Calu3 (cell line): ENCODE data around the gene LRPAP1. TPM values are rescaled to one million over a fixed set of nuclear protein-coding genes. Genes with fewer than 3 reads are reported as not detected.

ENCODE experiments used
- BruUV-seq: library from RNA; stranded (reverse); fragments of 400-500 nt; replicated peaks from 2 replicates; lab custom pipeline; 2021; lab: Mats Ljungman, UMichigan
- CTCF ChIA-PET: fragments of 300-600 bp; sonication (Branson Sonifier 250); formaldehyde crosslinking; loops from one replicate; lab custom pipeline; 2022; ENCODE audit warnings: antibody characterized with exemption; lab: Charles Lee
- DNase-seq: peaks from one replicate; pipeline ENCODE4 v3.0.0; 2022
- H3K27ac Mint-ChIP-seq: one replicate; pipeline ENCODE4 v1.8.0; 2022; ENCODE audit warnings: mixed read lengths; ENCODE audit not compliant: unreplicated experiment
- H3K27me3 Mint-ChIP-seq: one replicate; pipeline ENCODE4 v1.8.0; 2022; ENCODE audit warnings: mixed read lengths; ENCODE audit not compliant: unreplicated experiment
- H3K36me3 Mint-ChIP-seq: one replicate; pipeline ENCODE4 v1.8.0; 2022; ENCODE audit warnings: mild to moderate bottlenecking, moderate library complexity, mixed read lengths; ENCODE audit not compliant: insufficient read depth, unreplicated experiment
- H3K4me1 Mint-ChIP-seq: one replicate; pipeline ENCODE4 v1.8.0; 2022; ENCODE audit warnings: mild to moderate bottlenecking, low read depth, mixed read lengths; ENCODE audit not compliant: unreplicated experiment
- H3K4me3 Mint-ChIP-seq: one replicate; pipeline ENCODE4 v1.8.0; 2022; ENCODE audit warnings: mild to moderate bottlenecking, low read depth, moderate library complexity, mixed read lengths; ENCODE audit not compliant: unreplicated experiment
- H3K9me3 Mint-ChIP-seq: one replicate; pipeline ENCODE4 v1.8.0; 2022; ENCODE audit warnings: low read depth, mixed read lengths; ENCODE audit not compliant: unreplicated experiment
- intact Hi-C: fragments of 100-400 bp; cut with micrococcal nuclease; formaldehyde crosslinking; loops from one replicate; pipeline ENCODE4 v1.10.0; 2022; ENCODE audit not compliant: unreplicated experiment
- total RNA-seq: library from RNA; stranded (reverse); gene quantifications from 2 replicates; pipeline ENCODE4 v1.2.3, GENCODE V29; 2022
- TF ChIP-seq, protein P1 (sequence below): fragments of 200-600 bp; IDR thresholded peaks from one replicate; pipeline ENCODE4 v1.8.0; 2022; ENCODE audit warnings: antibody characterized with exemption; ENCODE audit not compliant: unreplicated experiment

LRPAP1 gene
- total RNA-seq, 1 experiment from 2014 or later, result 88.5 TPM

DNA sequence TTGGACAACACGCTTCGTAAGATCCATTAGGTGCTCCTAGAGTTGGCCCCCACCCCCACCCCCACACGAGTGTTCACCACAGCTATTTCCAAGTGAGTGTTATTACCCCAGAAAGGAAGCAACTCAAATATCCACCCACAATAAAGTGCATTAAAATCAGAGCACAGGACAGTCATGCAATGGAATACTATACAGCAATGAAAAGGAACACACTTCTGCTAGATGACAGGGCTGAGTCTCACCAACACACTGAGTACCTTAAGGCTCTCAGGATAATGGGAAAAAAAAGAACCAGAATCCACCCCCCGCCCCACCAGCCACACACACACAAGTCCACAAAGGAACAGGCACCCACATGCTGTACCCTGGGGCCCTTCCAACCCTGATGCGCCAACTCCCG lies 21.0 kb downstream of the LRPAP1 start:
- Mint-ChIP-seq H3K4me1 (no peaks in the 10 kb centered on the region), H3K9me3 (no peaks in the 10 kb centered on the region), H3K36me3 (peaks cover 28% of the 10 kb centered on the region), H3K27ac (no peak overlapping the region), H3K4me3 (no peak overlapping the region), H3K27me3 (no peaks in the 10 kb centered on the region)
- intact Hi-C loops, result no loop called here
- TF ChIP-seq, protein P1, sequence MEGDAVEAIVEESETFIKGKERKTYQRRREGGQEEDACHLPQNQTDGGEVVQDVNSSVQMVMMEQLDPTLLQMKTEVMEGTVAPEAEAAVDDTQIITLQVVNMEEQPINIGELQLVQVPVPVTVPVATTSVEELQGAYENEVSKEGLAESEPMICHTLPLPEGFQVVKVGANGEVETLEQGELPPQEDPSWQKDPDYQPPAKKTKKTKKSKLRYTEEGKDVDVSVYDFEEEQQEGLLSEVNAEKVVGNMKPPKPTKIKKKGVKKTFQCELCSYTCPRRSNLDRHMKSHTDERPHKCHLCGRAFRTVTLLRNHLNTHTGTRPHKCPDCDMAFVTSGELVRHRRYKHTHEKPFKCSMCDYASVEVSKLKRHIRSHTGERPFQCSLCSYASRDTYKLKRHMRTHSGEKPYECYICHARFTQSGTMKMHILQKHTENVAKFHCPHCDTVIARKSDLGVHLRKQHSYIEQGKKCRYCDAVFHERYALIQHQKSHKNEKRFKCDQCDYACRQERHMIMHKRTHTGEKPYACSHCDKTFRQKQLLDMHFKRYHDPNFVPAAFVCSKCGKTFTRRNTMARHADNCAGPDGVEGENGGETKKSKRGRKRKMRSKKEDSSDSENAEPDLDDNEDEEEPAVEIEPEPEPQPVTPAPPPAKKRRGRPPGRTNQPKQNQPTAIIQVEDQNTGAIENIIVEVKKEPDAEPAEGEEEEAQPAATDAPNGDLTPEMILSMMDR, result no peak
- DNase-seq, result no peak
- CTCF ChIA-PET, result no interaction called here
- BruUV-seq, result no TSS peak

DNA sequence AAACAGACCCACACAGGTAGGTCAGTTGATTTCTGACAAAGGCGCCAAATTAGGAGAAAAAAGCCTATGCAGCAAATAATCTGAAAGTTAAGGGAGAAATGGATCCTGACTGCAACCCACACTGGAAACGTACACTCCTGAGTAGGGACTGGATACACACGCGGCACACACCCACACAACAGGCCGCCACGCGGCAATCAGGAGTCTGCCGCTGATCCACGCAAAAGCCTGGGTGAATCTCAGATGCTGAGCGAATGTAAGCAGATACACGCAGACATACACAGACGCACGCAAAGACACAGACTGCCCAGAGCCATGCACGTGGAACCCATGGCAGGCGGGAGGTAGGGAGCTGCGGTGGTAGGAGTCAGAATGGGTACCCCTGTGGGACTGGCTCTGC lies 21.7 kb downstream of the LRPAP1 start:
- no peaks in the 10 kb centered on the region for H3K9me3 Mint-ChIP-seq

DNA sequence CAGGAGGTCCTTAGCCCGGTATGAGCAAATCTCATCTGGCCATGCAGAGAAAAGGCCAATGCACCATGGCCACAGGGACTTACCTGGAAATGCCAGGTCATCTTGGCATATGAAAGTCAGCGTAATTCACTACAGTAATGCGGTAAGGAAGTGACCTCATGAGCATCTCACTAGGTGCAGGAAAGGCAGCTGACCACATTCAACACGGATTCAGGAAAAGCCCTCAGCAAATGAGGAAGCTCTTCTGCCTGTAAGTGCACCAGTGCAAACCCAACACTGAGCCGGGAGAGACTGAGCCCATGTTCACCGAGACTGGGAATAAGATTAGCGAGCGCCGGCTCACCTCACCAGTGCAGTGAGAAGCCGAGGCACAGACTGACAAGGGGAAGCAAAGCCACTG lies 23.7 kb downstream of the LRPAP1 start:
- intact Hi-C loops, result no loop called here
- CTCF ChIA-PET, result no interaction called here
- Mint-ChIP-seq H3K4me1 (no peaks in the 10 kb centered on the region), H3K9me3 (no peaks in the 10 kb centered on the region), H3K36me3 (peaks cover 23% of the 10 kb centered on the region), H3K4me3 (no peak overlapping the region), H3K27me3 (no peaks in the 10 kb centered on the region), H3K27ac (no peak overlapping the region)
- no TSS peak for BruUV-seq
- TF ChIP-seq, protein P1, result no peak
- DNase-seq, result no peak

More for the DNA sequence above, 21.7 kb downstream of the LRPAP1 start:
- Mint-ChIP-seq H3K36me3 (peaks cover 28% of the 10 kb centered on the region), H3K4me1 (no peaks in the 10 kb centered on the region), H3K4me3 (no peak overlapping the region), H3K27me3 (no peaks in the 10 kb centered on the region), H3K27ac (no peak overlapping the region)
- no peak for DNase-seq
- CTCF ChIA-PET, result no interaction called here
- TF ChIP-seq, protein P1, result no peak
- BruUV-seq, result no TSS peak
- intact Hi-C loops, result no loop called here

DNA sequence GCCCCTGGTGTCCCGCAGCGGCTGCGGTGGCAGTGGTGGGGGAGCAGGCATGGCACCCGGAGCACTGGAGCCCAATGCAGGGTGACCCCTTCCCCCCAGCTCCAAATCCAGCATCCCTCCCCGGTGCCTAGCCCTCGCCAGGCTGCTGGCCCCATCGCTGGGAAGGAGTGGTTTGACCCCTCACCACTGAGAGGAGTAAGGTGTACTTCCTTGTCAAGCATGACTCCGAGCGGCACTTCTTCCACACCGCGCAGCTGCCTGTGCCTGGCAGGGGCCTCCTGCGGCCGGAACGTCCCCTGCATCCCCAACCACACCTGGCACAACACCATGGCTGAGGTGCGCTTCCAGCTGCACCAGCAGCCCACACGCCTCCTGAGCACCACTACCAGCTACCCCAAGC lies 27.0 kb downstream of the LRPAP1 start:
- TF ChIP-seq, protein P1, result no peak
- Mint-ChIP-seq H3K36me3 (peaks cover 4% of the 10 kb centered on the region), H3K4me3 (no peak overlapping the region), H3K9me3 (no peaks in the 10 kb centered on the region), H3K27ac (no peak overlapping the region), H3K4me1 (no peaks in the 10 kb centered on the region), H3K27me3 (no peaks in the 10 kb centered on the region)
- BruUV-seq, result no TSS peak
- DNase-seq, result no peak
- CTCF ChIA-PET, result no interaction called here
- intact Hi-C loops, result no loop called here
